22Rv1 (cell line): Measurements from ENCODE around the gene ELK3.

Experiments used
- CTCF ChIP-seq: fragments of 450-650 bp; IDR thresholded peaks from 2 replicates; pipeline ENCODE4 v1.5.1; 2017; ENCODE audit warnings: mild to moderate bottlenecking
- ZFX ChIP-seq: fragments of 450-650 bp; IDR thresholded peaks from 2 replicates; pipeline ENCODE4 v1.6.1; 2017; ENCODE audit warnings: antibody characterized with exemption, borderline replicate concordance

DNA sequence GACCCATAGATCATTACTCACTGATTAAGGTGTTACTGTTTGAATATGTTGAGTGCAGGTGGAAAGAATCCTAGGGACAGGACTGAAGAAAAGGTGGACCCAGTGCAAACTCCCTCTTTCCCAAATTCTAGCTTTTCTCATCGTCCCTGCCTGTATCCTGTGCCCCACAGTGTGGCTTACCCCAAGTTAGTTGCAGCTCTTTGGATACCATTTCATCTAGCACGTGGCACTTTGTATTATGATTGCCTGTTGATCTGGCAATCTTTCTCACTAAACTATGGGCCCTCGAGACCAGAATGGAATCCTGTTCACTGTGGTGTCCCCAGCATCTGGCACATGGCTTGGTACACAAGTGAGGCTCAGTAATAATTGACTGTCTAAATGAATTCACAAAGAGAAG, 66.5 kb downstream of the ELK3 start:
- TF ChIP-seq CTCF (no peak), ZFX (no peak)
